Nephron (organoid): ENCODE results near the gene EVA1A.

Experiments
- H3K27ac Mint-ChIP-seq, 3 experiments: 2 replicates each; pipeline ENCODE4 v1.8.0; 2020; ENCODE audit warnings: mixed read lengths in 3 of 3, mild to moderate bottlenecking in 2 of 3, moderate library complexity in 1 of 3
- H3K27me3 Mint-ChIP-seq: 2 replicates; pipeline ENCODE4 v1.8.0; 2021; ENCODE audit warnings: low read depth, mild to moderate bottlenecking, moderate library complexity, mixed read lengths
- H3K36me3 Mint-ChIP-seq: 2 replicates; pipeline ENCODE4 v1.8.0; 2020; ENCODE audit warnings: low read depth, mixed read lengths
- H3K4me1 Mint-ChIP-seq: 2 replicates; pipeline ENCODE4 v1.8.0; 2020; ENCODE audit warnings: mixed read lengths
- H3K4me3 Mint-ChIP-seq, 3 experiments: 2 replicates each; pipeline ENCODE4 v1.8.0; 2020; ENCODE audit warnings: mild to moderate bottlenecking in 3 of 3, mixed read lengths in 3 of 3, moderate library complexity in 2 of 3
- H3K9me3 Mint-ChIP-seq: 2 replicates; pipeline ENCODE4 v1.8.0; 2020; ENCODE audit warnings: mixed read lengths
- CTCF ChIP-seq, 3 experiments: fragments of 200-600 bp; sonication (generic); IDR thresholded peaks; one replicate each; pipeline ENCODE4 v1.5.0; 2021; ENCODE audit warnings: antibody characterized with exemption in 3 of 3; ENCODE audit not compliant: unreplicated experiment in 3 of 3

EVA1A gene

GRCh38 chr2:75518638-75519465 lies 41.9 kb downstream of the EVA1A start:
- no peaks in the 10 kb centered on the region for H3K27me3 Mint-ChIP-seq
- H3K27ac Mint-ChIP-seq = no peak overlapping the region
- H3K4me3 Mint-ChIP-seq = no peak overlapping the region
- peaks cover 10% of the 10 kb centered on the region for H3K4me1 Mint-ChIP-seq
- no peak for TF ChIP-seq CTCF (IDR thresholded peaks at IDR 0.05; ENCODE audit: unreplicated experiment in 3 of 3)
- no peaks in the 10 kb centered on the region for H3K9me3 Mint-ChIP-seq
- H3K36me3 Mint-ChIP-seq = peaks cover 51% of the 10 kb centered on the region

GRCh38 chr2:75517547-75518230 lies 43.0 kb downstream of the EVA1A start:
- H3K27ac Mint-ChIP-seq = peak overlapping the region in 2 of 3 experiments; percentile 48 to 79
- peaks cover 10% of the 10 kb centered on the region for H3K4me1 Mint-ChIP-seq
- H3K4me3 Mint-ChIP-seq = no peak overlapping the region
- no peak for TF ChIP-seq CTCF (IDR thresholded peaks at IDR 0.05; ENCODE audit: unreplicated experiment in 3 of 3)
- no peaks in the 10 kb centered on the region for H3K27me3 Mint-ChIP-seq
- peaks cover 8% of the 10 kb centered on the region for H3K9me3 Mint-ChIP-seq
- peaks cover 60% of the 10 kb centered on the region for H3K36me3 Mint-ChIP-seq

GRCh38 chr2:75516378-75517360 lies 44.1 kb downstream of the EVA1A start:
- H3K4me3 Mint-ChIP-seq = no peak overlapping the region
- no peaks in the 10 kb centered on the region for H3K27me3 Mint-ChIP-seq
- H3K36me3 Mint-ChIP-seq = peaks cover 70% of the 10 kb centered on the region
- H3K27ac Mint-ChIP-seq = peak overlapping the region in 2 of 3 experiments; percentile 48 to 79
- no peak for TF ChIP-seq CTCF (IDR thresholded peaks at IDR 0.05; ENCODE audit: unreplicated experiment in 3 of 3)
- H3K4me1 Mint-ChIP-seq = peaks cover 10% of the 10 kb centered on the region
- peaks cover 18% of the 10 kb centered on the region for H3K9me3 Mint-ChIP-seq

- Mint-ChIP-seq H3K9me3 (peaks cover 19% of the 10 kb centered on the region), H3K27ac (no peak overlapping the region), H3K4me1 (peaks cover 10% of the 10 kb centered on the region), H3K4me3 (no peak overlapping the region), H3K36me3 (peaks cover 71% of the 10 kb centered on the region), H3K27me3 (no peaks in the 10 kb centered on the region)
- no peak for TF ChIP-seq CTCF (IDR thresholded peaks at IDR 0.05; ENCODE audit: unreplicated experiment in 3 of 3)
These were observed 45.0 kb downstream of the EVA1A start for GRCh38 chr2:75515584-75516368.

GRCh38 chr2:75513616-75514170 lies 47.0 kb downstream of the EVA1A start:
- H3K4me3 Mint-ChIP-seq = no peak overlapping the region

More at GRCh38 chr2:75513616-75514170, 47.0 kb downstream of the EVA1A start:
- Mint-ChIP-seq H3K27ac (no peak overlapping the region), H3K9me3 (peaks cover 22% of the 10 kb centered on the region), H3K27me3 (no peaks in the 10 kb centered on the region), H3K4me1 (peaks cover 10% of the 10 kb centered on the region), H3K36me3 (peaks cover 77% of the 10 kb centered on the region)
- no peak for TF ChIP-seq CTCF (IDR thresholded peaks at IDR 0.05; ENCODE audit: unreplicated experiment in 3 of 3)
